Stomach (tissue), 4 donors: ENCODE results near the gene KCNQ1.

Experiments
- EP300 ChIP-seq: sonication (generic); formaldehyde crosslinking; IDR thresholded peaks from one replicate; pipeline ENCODE4 v1.6.1; 2017; ENCODE audit warnings: antibody characterized with exemption
- POLR2AphosphoS5 ChIP-seq, 3 donors: sonication (generic); formaldehyde crosslinking; IDR thresholded peaks; one replicate each; pipeline ENCODE4 v1.6.1; 2016; ENCODE audit warnings: antibody characterized with exemption in 3 of 3

DNA sequence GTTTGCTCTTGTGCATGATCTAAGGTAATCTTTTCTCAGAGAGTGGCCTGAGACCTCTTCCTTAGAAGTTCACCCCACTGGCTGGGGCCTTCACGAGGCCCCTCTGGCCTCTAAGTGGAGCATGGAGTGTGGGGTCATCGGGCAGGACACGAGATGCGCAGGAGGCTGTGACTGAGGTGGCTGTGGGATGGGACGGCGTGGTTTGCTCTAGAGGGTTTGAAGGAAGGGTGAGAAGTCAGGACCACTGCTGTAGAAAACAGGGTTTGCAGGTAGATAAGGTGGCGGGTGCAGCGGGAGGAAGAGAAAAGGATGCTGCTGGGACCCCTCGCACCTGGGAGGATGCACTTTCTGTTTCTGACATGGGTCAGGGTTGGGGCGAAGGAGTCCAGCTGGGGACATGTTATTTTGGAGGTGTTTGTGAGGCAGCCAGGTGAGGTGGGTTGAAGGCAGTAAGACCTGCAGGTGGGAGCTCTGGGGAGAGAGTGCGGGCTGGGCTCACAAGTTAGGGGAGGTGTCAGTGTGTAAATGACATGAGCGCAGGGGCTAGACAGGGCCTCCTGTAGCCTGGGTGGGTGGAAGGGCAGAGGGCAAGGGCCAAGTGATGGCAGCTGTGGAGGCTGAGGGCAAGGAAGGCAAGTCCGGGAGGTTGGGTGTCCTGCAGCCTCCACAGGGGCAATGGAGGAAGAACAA, 62.5 kb downstream of the KCNQ1 start:
- TF ChIP-seq EP300 (no peak), POLR2AphosphoS5 (IDR thresholded peaks at IDR 0.05) (no peak)
